Gastroesophageal sphincter (tissue), 4 donors: ENCODE results near the gene NOTO. TPM values are rescaled to one million over a fixed set of nuclear protein-coding genes. Genes with fewer than 3 reads are reported as not detected.

Experiments used
- ATAC-seq: fragments of 150-250 bp; one replicate; pipeline ENCODE4 v1.9.1; 2016; ENCODE audit warnings: mild to moderate bottlenecking, moderate library complexity
- H3K27ac ChIP-seq, 4 donors: fragments of 200-600 bp; sonication (generic) in 3 of 4; 1 replicate in 3 of 4; 2 replicates in 1 of 4; pipeline ENCODE4 v1.5.1; 2016 to 2019
- H3K27me3 ChIP-seq: fragments of 200-600 bp; sonication (generic); one replicate; pipeline ENCODE4 v1.5.1; 2019
- H3K36me3 ChIP-seq, 2 donors: fragments of 200-600 bp; sonication (generic); one replicate each; pipeline ENCODE4 v1.5.1; 2019; ENCODE audit warnings: control low read depth in 1 of 2
- H3K4me1 ChIP-seq, 3 donors: fragments of 200-600 bp; sonication (generic); 1 replicate in 2 of 3; 2 replicates in 1 of 3; pipeline ENCODE4 v1.5.1; 2016 to 2019; ENCODE audit warnings: control low read depth in 2 of 3
- H3K4me3 ChIP-seq, 2 donors: fragments of 200-600 bp; sonication (generic); one replicate each; pipeline ENCODE4 v1.5.1; 2019; ENCODE audit warnings: mild to moderate bottlenecking in 1 of 2, moderate library complexity in 1 of 2
- H3K9me3 ChIP-seq, 3 donors: fragments of 200-600 bp; sonication (generic); one replicate each; pipeline ENCODE4 v1.5.1; 2017 to 2019; ENCODE audit warnings: control low read depth in 2 of 3
- CTCF ChIP-seq, 4 experiments: fragments of 200-600 bp in 2 of 4; fragments of 450-650 bp in 2 of 4; sonication (generic) in 1 of 4; IDR thresholded peaks; one replicate each; pipeline ENCODE4 v1.5.1; 2017 to 2019; ENCODE audit warnings: antibody characterized with exemption in 4 of 4, mild to moderate bottlenecking in 2 of 4, moderate library complexity in 2 of 4
- EP300 ChIP-seq: sonication (generic); formaldehyde crosslinking; IDR thresholded peaks from one replicate; pipeline ENCODE4 v1.6.1; 2017; ENCODE audit warnings: antibody characterized with exemption, mild to moderate bottlenecking
- POLR2A ChIP-seq, 2 donors: fragments of 450-650 bp; IDR thresholded peaks; one replicate each; pipeline ENCODE4 v1.6.1; 2017; ENCODE audit warnings: antibody characterized with exemption in 2 of 2, mild to moderate bottlenecking in 2 of 2, moderate library complexity in 1 of 2
- POLR2AphosphoS5 ChIP-seq: sonication (generic); formaldehyde crosslinking; IDR thresholded peaks from one replicate; pipeline ENCODE4 v1.6.1; 2017; ENCODE audit warnings: antibody characterized with exemption
- WGBS, 2 donors: methylation state at CpG; one replicate each; pipeline ENCODE4 v1.1.5; 2018; ENCODE audit warnings: low coverage in 1 of 2; 5-methylcytosine and 5-hydroxymethylcytosine counted together
- total RNA-seq, 4 donors: library from RNA; depleted of rRNA; stranded (reverse); fragments of >200 nt; gene quantifications; one replicate each; pipeline ENCODE4 v1.1.0, GENCODE V29; 2016

The NOTO gene
- total RNA-seq, 4 donors from 2014 or later = not detected

DNA sequence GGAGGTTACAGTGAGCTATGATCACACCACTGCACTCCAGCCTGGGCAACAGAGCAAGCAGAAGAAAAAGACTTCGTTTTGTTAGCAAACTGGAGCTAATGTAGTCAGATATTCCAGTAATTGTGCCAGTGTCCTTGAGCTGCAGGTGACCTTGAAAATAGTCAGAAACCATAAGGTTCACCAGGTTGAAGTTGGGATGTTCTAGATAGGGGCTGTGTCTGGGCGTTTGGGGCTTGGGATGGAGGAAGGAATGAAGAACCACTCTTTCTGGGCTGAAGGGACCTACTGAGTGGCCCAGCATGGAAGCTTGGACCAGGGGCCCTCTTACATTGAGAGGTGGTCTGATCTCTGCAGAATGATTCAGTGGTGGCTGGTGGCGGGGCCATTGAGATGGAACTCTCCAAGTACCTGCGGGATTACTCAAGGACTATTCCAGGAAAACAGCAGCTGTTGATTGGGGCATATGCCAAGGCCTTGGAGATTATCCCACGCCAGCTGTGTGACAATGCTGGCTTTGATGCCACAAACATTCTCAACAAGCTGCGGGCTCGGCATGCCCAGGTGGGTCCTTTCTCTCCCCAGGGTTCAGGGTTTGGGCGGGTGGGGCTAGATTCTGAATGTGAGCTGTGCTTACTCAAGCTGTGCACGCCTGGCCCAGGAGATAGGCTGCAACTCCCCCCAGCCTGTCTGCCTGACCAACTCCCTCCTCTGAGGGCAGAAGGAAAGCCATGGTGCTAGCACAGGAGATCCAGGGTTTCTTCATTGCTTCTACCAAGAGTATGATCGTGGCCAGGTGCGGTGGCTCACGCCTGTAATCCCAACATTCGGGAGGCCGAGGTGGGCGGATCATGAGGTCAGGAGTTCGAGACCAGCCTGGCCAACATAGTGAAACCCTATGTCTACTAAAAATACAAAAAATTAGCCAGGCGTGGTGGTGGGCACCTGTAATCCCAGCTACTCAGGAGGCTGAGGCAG is 48.8 kb downstream of the NOTO start:
- Histone ChIP-seq H3K27me3 (no peaks in the 10 kb centered on the region), H3K27ac (no peak overlapping the region), H3K36me3 (peaks cover 0 to 92% of the 10 kb centered on the region in 2 donors), H3K9me3 (no peaks in the 10 kb centered on the region), H3K4me1 (no peaks in the 10 kb centered on the region), H3K4me3 (no peak overlapping the region)
- no peak for ATAC-seq
- 56 to 84% methylated on average over 3 to 4 of the region's 17 CpGs for WGBS, 2 donors
- TF ChIP-seq POLR2A (IDR thresholded peaks at IDR 0.05) (no peak), CTCF (IDR thresholded peaks at IDR 0.05) (no peak), POLR2AphosphoS5 (no peak), EP300 (no peak)

DNA sequence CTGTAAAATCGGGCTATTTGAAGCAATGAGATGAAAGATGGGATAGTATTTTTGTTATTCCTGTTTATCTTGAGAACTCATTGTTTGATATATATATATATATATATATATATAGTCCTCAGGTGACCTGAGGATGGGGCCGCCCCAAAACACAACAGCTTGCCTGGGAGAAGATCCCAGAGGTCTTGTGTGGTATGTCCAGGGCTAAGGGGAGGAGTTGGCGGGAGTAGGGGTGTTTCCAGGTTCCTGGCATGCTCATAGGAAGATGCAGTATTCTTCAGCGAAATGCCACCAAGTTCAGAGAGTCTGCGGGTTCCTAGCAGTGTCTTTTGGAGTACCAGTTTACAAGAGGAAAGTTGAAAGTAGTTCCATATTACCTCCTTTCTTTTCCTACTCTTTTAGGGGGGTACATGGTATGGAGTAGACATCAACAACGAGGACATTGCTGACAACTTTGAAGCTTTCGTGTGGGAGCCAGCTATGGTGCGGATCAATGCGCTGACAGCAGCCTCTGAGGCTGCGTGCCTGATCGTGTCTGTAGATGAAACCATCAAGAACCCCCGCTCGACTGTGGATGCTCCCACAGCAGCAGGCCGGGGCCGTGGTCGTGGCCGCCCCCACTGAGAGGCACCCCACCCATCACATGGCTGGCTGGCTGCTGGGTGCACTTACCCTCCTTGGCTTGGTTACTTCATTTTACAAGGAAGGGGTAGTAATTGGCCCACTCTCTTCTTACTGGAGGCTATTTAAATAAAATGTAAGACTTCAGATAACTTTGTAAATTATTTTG is 50.1 kb downstream of the NOTO start:
- Histone ChIP-seq H3K9me3 (no peaks in the 10 kb centered on the region), H3K4me3 (no peak overlapping the region), H3K27me3 (no peaks in the 10 kb centered on the region), H3K36me3 (peaks cover 0 to 80% of the 10 kb centered on the region in 2 donors), H3K4me1 (no peaks in the 10 kb centered on the region), H3K27ac (no peak overlapping the region)
- WGBS, 2 donors = 100% methylated on average over 3 of the region's 17 CpGs; no CpG with 5 or more reads in 1 of the 2 donors
- no peak for ATAC-seq
- no peak for TF ChIP-seq CTCF (IDR thresholded peaks at IDR 0.05)

DNA sequence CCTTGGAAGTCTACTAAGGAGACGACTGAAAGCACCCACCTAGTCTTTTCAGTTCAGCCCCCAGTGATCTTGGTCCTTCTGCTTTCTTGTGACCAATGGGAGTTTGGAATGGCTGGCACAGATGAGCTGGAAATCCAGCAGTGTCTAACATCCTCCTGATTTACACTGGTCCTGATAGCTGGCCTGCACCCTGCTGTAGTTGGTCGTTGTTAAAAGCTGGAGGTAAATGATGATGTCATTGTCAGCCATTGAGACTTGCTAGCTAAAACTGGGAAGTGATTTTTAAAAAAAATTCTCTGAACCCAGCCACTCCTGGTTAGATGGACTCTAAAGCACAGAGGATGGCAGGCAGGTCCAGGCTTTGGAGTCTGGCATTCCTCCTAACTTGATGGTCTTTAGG is 51.0 kb downstream of the NOTO start:
- H3K36me3 ChIP-seq = peaks cover 0 to 70% of the 10 kb centered on the region in 2 donors
- H3K27ac ChIP-seq = no peak overlapping the region
- no peak overlapping the region for H3K4me3 ChIP-seq
- WGBS, 2 donors = 0 to 54% methylated on average over 1 to 2 of the region's 2 CpGs
- H3K4me1 ChIP-seq = no peaks in the 10 kb centered on the region
- no peak for TF ChIP-seq EP300
- no peak for TF ChIP-seq POLR2AphosphoS5
- no peak for TF ChIP-seq CTCF (IDR thresholded peaks at IDR 0.05)
- TF ChIP-seq POLR2A (IDR thresholded peaks at IDR 0.05) = no peak
- ATAC-seq = no peak
- no peaks in the 10 kb centered on the region for H3K27me3 ChIP-seq
- no peaks in the 10 kb centered on the region for H3K9me3 ChIP-seq

DNA sequence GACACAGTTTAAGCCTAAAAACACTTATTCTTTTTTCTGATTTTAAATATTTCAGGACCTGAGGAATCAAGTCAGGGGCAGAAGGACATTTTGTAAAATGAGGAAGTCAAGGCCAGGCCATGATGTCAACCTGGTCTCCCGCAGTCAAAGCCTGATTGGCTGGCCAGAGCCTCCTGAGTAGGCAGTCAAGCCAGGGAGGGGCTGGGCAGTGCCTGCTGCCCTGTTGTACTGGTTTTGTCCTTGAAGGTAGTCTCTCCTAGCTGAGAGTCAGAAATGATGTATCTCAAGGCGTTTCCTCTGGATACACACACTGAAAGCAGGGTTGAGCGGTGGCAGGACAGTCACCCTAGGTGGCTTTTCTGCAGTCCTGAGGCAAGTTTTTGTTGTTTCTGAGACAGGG is 51.5 kb downstream of the NOTO start:
- WGBS, 2 donors = 78 to 100% methylated on average over 1 of the region's 3 CpGs
- H3K36me3 ChIP-seq = peaks cover 0 to 65% of the 10 kb centered on the region in 2 donors
- ATAC-seq = no peak

More for the DNA sequence above, 51.5 kb downstream of the NOTO start:
- Histone ChIP-seq H3K27ac (no peak overlapping the region), H3K4me3 (no peak overlapping the region), H3K9me3 (no peaks in the 10 kb centered on the region), H3K4me1 (no peaks in the 10 kb centered on the region), H3K27me3 (no peaks in the 10 kb centered on the region)
- TF ChIP-seq EP300 (no peak), CTCF (IDR thresholded peaks at IDR 0.05) (no peak), POLR2A (IDR thresholded peaks at IDR 0.05) (no peak), POLR2AphosphoS5 (no peak)
